Measurements from ENCODE around the gene ZC3H14.

DNA sequence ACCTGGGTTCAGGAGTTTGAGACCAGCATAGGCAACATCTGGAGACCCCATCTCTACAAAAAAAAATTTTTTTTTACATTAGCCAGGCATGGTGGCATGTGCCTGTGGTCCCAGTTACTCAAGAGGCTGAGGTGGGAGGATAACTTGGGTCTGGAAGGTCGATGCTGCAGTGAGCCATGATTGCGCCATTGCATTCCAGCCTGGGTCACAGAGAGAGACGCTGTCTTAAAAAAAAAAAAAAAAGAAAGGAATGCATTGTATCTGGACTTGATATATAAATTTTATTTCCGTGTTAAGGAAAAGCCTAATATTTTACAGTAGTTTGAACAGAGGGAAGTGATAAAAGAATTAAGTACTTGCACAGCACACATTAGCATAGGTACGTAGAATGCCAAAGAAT is 97.2 kb downstream of the ZC3H14 start:
- TF ChIP-seq, protein P1, sequence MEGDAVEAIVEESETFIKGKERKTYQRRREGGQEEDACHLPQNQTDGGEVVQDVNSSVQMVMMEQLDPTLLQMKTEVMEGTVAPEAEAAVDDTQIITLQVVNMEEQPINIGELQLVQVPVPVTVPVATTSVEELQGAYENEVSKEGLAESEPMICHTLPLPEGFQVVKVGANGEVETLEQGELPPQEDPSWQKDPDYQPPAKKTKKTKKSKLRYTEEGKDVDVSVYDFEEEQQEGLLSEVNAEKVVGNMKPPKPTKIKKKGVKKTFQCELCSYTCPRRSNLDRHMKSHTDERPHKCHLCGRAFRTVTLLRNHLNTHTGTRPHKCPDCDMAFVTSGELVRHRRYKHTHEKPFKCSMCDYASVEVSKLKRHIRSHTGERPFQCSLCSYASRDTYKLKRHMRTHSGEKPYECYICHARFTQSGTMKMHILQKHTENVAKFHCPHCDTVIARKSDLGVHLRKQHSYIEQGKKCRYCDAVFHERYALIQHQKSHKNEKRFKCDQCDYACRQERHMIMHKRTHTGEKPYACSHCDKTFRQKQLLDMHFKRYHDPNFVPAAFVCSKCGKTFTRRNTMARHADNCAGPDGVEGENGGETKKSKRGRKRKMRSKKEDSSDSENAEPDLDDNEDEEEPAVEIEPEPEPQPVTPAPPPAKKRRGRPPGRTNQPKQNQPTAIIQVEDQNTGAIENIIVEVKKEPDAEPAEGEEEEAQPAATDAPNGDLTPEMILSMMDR (IDR thresholded peaks at IDR 0.05; ENCODE audit: low read length): no peak
- no peak for TF ChIP-seq EZH2 (IDR thresholded peaks at IDR 0.05; ENCODE audit: borderline replicate concordance, low read length)

All from OCI-LY1 (cell line).